ENCODE results near the gene CRYGS. TPM values are rescaled to one million over a fixed set of nuclear protein-coding genes. Genes with fewer than 3 reads are reported as not detected.
"Not testable (repeated sequence)": the region's sequence is repeated elsewhere in the genome, so short reads cannot be mapped to it uniquely, and the experiment has no call there.

CRYGS gene
- polyA plus RNA-seq, 2 of the 4 experiments (the other 2 are of a cell fraction) = 0.65 to 2.5 TPM

DNA sequence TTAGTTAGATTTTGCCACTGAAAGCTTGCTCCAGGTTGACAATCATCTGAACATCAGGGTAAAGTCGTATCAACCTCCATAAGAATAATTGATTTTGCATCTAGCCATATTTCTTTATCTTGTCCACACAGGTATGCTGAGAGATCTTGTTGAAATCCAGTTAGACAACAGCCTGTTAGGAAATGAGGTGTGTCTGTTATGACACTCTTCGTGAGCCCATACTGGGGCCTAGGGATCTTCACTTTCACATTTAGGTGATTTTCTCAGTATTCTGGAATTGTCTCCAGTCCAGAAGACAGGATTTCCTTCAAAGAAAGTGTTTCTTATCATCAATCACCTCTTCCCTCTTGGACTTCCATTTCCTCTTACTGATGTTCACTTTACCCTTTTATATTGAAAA lies 44.5 kb upstream of the CRYGS start:
- Histone ChIP-seq H3K9me3 (no peaks in the 10 kb centered on the region), H3K4me1 (peaks cover 26% of the 10 kb centered on the region), H3K4me3 (no peak overlapping the region), H3K27ac (no peak overlapping the region), H3K4me2 (peak overlapping the region; percentile 58)
- TF ChIP-seq EHMT2 (IDR thresholded peaks at IDR 0.05; ENCODE audit: low read depth) (no peak), HEYL (CRISPR knock-in tag; IDR thresholded peaks at IDR 0.05) (no peak), RARB (CRISPR knock-in tag; IDR thresholded peaks at IDR 0.05) (no peak), CBX8 (IDR thresholded peaks at IDR 0.05) (no peak), RCOR1 (IDR thresholded peaks at IDR 0.05; ENCODE audit: low read depth, low read length) (no peak), FOSL2 (IDR thresholded peaks at IDR 0.05) (no peak), FOSL2 (CRISPR knock-in tag; IDR thresholded peaks at IDR 0.05) (no peak), NR3C1 (IDR thresholded peaks at IDR 0.05) (no peak), NFE2L2 (conservative IDR thresholded peaks at IDR 0.05; ENCODE audit: low read length) (no peak), KDM5A (IDR thresholded peaks at IDR 0.05) (no peak), ZNF302 (CRISPR knock-in tag; IDR thresholded peaks at IDR 0.05) (no peak), CEBPB (IDR thresholded peaks at IDR 0.05) (no peak), MAZ (IDR thresholded peaks at IDR 0.05; ENCODE audit: borderline replicate concordance, low read depth, low read length) (no peak), SMC3 (IDR thresholded peaks at IDR 0.05) (no peak), HES2 (IDR thresholded peaks at IDR 0.05) (no peak), CTCF (IDR thresholded peaks at IDR 0.05) (no peak), ESRRA (IDR thresholded peaks at IDR 0.05; ENCODE audit: borderline replicate concordance, low read length) (no peak), RNF2 (IDR thresholded peaks at IDR 0.05; ENCODE audit: borderline replicate concordance, low read depth) (no peak)
- TF ChIP-seq, protein P1, sequence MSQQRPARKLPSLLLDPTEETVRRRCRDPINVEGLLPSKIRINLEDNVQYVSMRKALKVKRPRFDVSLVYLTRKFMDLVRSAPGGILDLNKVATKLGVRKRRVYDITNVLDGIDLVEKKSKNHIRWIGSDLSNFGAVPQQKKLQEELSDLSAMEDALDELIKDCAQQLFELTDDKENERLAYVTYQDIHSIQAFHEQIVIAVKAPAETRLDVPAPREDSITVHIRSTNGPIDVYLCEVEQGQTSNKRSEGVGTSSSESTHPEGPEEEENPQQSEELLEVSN (IDR thresholded peaks at IDR 0.05; ENCODE audit: borderline replicate concordance, low read depth) = no peak
- TF ChIP-seq, protein P2, sequence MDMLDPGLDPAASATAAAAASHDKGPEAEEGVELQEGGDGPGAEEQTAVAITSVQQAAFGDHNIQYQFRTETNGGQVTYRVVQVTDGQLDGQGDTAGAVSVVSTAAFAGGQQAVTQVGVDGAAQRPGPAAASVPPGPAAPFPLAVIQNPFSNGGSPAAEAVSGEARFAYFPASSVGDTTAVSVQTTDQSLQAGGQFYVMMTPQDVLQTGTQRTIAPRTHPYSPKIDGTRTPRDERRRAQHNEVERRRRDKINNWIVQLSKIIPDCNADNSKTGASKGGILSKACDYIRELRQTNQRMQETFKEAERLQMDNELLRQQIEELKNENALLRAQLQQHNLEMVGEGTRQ (IDR thresholded peaks at IDR 0.05) = no peak
- 0% methylated on average over 2 of the region's 2 CpGs for whole genome bisulfite sequencing (ENCODE audit: missing lambda C conversion rate)
- DNase-seq (ENCODE audit: low read depth in 1 of 2, low spot score in 1 of 2) (no peak), FAIRE-seq (no peak), ATAC-seq (0 out of 6 replicates have a peak, but pooled peaks of 1 of the 2 experiments have one; percentile 28)
- CTCF ChIA-PET = interaction anchor here (1.6 to 7.4 kb wide), 2 partner anchors 27 to 233 kb away, joined by 5 to 62 read pairs; no protein-coding TSS in a partner anchor
- POLR2A ChIA-PET = interaction anchor here (1.1 kb wide), 1 partner anchor 18 kb away, joined by 5 read pairs; the partner anchor contains the start of gene DNAJB11

DNA sequence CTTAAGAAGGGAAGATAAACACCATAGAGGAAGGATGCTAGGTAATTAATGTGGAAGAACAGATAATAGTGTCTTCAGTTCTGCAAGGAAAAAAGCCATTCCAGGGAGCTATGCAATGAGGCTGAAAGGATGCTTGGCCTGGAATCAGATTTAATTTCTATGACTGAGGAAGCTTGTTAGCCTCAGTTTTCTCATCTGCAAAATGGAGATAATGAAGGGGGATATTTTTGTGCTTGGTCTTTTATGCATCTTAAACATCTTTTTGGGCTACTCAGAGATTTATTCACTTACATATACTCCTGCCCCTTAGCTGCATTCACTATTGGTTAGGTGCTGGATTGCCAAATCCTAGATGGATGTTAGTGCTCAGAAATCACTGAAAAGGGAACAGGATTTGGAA lies 43.0 kb upstream of the CRYGS start:
- no peak for DNase-seq (ENCODE audit: low read depth in 1 of 2, low spot score in 1 of 2)
- Histone ChIP-seq H3K4me1 (peaks cover 26% of the 10 kb centered on the region), H3K4me2 (no peak overlapping the region), H3K9me3 (no peaks in the 10 kb centered on the region), H3K27ac (no peak overlapping the region), H3K4me3 (no peak overlapping the region)
- no peak for FAIRE-seq
- ChIA-PET POLR2A (interaction anchor here (1.1 kb wide), 1 partner anchor 17 kb away, joined by 3 read pairs; the partner anchor contains the start of gene DNAJB11), CTCF (interaction anchor here (1.1 to 5.1 kb wide), 3 partner anchors 17 to 234 kb away, joined by 5 to 51 read pairs (median 5); partner anchors contain the start of gene DNAJB11)
- no peak for ATAC-seq
- TF ChIP-seq TFCP2L1 (CRISPR knock-in tag; IDR thresholded peaks at IDR 0.05) (no peak), KDM5A (IDR thresholded peaks at IDR 0.05) (no peak), ZSCAN20 (CRISPR knock-in tag; IDR thresholded peaks at IDR 0.05) (no peak), RFX5 (IDR thresholded peaks at IDR 0.05) (no peak)

GRCh38 chr3:186586245-186586644 lies 42.1 kb upstream of the CRYGS start:
- ATAC-seq; DNase-seq (ENCODE audit: low read depth in 1 of 2, low spot score in 1 of 2); H3K4me2 ChIP-seq; POLR2A ChIA-PET; H3K4me3 ChIP-seq; H3K27ac ChIP-seq; FAIRE-seq; H3K9me3 ChIP-seq: not testable (repeated sequence)
- CTCF ChIA-PET = interaction anchor here (1.1 to 5.1 kb wide), 2 partner anchors 22 to 29 kb away, joined by 3 to 51 read pairs; no protein-coding TSS in a partner anchor
- 90% methylated on average over 7 of the region's 9 CpGs for WGBS (ENCODE audit: missing lambda C conversion rate)
- peaks cover 26% of the 10 kb centered on the region for H3K4me1 ChIP-seq

All from A549 (cell line).